K562 (cell line): ENCODE data around the gene RRAGB. TPM values are rescaled to one million over a fixed set of nuclear protein-coding genes. Genes with fewer than 3 reads are reported as not detected.

Experiments used
- ATAC-seq: fragments of 200-7000 bp; cut with Tn5 transposase; 3 replicates; pipeline ENCODE4 v1.9.1; 2020; ENCODE audit warnings: moderate library complexity
- BruUV-seq: library from RNA; stranded (reverse); fragments of 400-500 nt; replicated peaks from 2 replicates; lab custom pipeline; 2021; lab: Mats Ljungman, UMichigan
- CTCF ChIA-PET: fragments of 300-600 bp; formaldehyde crosslinking; extraction: SDS; loops from one replicate; lab custom pipeline; 2021; ENCODE audit warnings: low intra/inter-chr PET ratio; lab: Yijun Ruan, JAX
- POLR2A ChIA-PET: fragments of 300-600, 350-650 bp; sonication (Branson Sonifier 250); formaldehyde crosslinking; extraction: SDS; loops from one replicate; lab custom pipeline; 2021; ENCODE audit warnings: antibody characterized with exemption, inconsistent platforms; lab: Yijun Ruan, JAX
- DNase-seq, 4 experiments: peaks; one replicate each; pipeline versions ENCODE4 v3.0.0 to v3.0.0-alpha.2; 2011 to 2018; ENCODE audit warnings: low spot score in 3 of 4, mixed read lengths in 3 of 4; ENCODE audit errors: extremely low read depth in 1 of 4
- FAIRE-seq: peaks from 2 replicates; lab custom pipeline; 2011; peaks lifted over from hg19 to GRCh38; lab: Jason Lieb, UNC
- H2AFZ ChIP-seq: 2 replicates; pipeline ENCODE4 v1.6.0; 2011; ENCODE audit warnings: low read depth, low read length, control low read depth, inconsistent platforms
- H3K27ac ChIP-seq: fragments of 200-600 bp; 3 replicates; pipeline ENCODE4 v1.8.0; 2011; ENCODE audit warnings: low read depth, mild to moderate bottlenecking, control low read depth, inconsistent platforms, low read length, moderate library complexity, mixed read lengths; ENCODE audit errors: extremely low read depth
- H3K27me3 ChIP-seq, 2 experiments: fragments of 300-600 bp in 1 of 2; 2 replicates in 1 of 2; 3 replicates in 1 of 2; pipeline versions ENCODE4 v1.6.0 to v1.8.0; 2011; ENCODE audit warnings: inconsistent platforms in 2 of 2, low read length in 2 of 2, mild to moderate bottlenecking in 1 of 2, mixed read lengths in 1 of 2, moderate library complexity in 1 of 2; ENCODE audit not compliant: control insufficient read depth in 2 of 2, insufficient read depth in 2 of 2
- H3K36me3 ChIP-seq: fragments of 300-600 bp; 3 replicates; pipeline ENCODE4 v1.8.0; 2011; ENCODE audit warnings: mild to moderate bottlenecking, low read length, inconsistent platforms; ENCODE audit not compliant: control insufficient read depth, insufficient read depth
- H3K4me1 ChIP-seq, 2 experiments: fragments of 200-600 bp in 1 of 2; replicated peaks in 1 of 2; 2 replicates in 1 of 2; 3 replicates in 1 of 2; pipeline versions ENCODE4 v1.5.1 to v1.8.0; 2011; ENCODE audit warnings: inconsistent platforms in 2 of 2, low read length in 2 of 2, mild to moderate bottlenecking in 1 of 2, mixed read lengths in 1 of 2, moderate library complexity in 1 of 2; ENCODE audit not compliant: control insufficient read depth in 2 of 2, insufficient read depth in 2 of 2
- H3K4me2 ChIP-seq: 2 replicates; pipeline ENCODE4 v1.6.1; 2011; ENCODE audit warnings: low read length, control low read depth, inconsistent platforms, mixed read lengths; ENCODE audit not compliant: insufficient read depth
- H3K4me3 ChIP-seq: fragments of 200-600 bp; sonication (generic), shearing (Covaris generic); 2 replicates; pipeline ENCODE4 v1.5.1; 2016; ENCODE audit warnings: control low read depth, inconsistent platforms
- H3K79me2 ChIP-seq: fragments of 200-600 bp; 3 replicates; pipeline ENCODE4 v1.8.0; 2011; ENCODE audit warnings: low read length, inconsistent platforms; ENCODE audit not compliant: control insufficient read depth, insufficient read depth
- H3K9ac ChIP-seq, 2 experiments: 2 replicates each; pipeline versions ENCODE4 v1.6.0 to v1.6.1; 2011; ENCODE audit warnings: low read depth in 2 of 2, low read length in 2 of 2, control low read depth in 1 of 2, inconsistent platforms in 1 of 2, mild to moderate bottlenecking in 1 of 2, mixed read lengths in 1 of 2; ENCODE audit not compliant: insufficient read depth in 1 of 2
- H3K9me1 ChIP-seq: one replicate; pipeline ENCODE4 v1.6.0; 2011; ENCODE audit warnings: inconsistent platforms, mild to moderate bottlenecking, low read length, moderate library complexity; ENCODE audit not compliant: control insufficient read depth, insufficient read depth
- H3K9me3 ChIP-seq: replicated peaks from 2 replicates; pipeline ENCODE4 v1.5.1; 2011; ENCODE audit warnings: low read depth, low read length, inconsistent platforms; ENCODE audit not compliant: control insufficient read depth, insufficient read depth
- H4K20me1 ChIP-seq: replicated peaks from 2 replicates; pipeline ENCODE4 v1.6.1; 2011; ENCODE audit warnings: low read length, inconsistent platforms, mixed read lengths; ENCODE audit not compliant: control insufficient read depth, insufficient read depth
- CREM ChIP-seq: IDR thresholded peaks from 2 replicates; pipeline ENCODE4 v1.6.1; 2014; ENCODE audit warnings: antibody characterized with exemption, low read depth
- PTBP1 ChIP-seq: fragments of 200-400 bp; formaldehyde crosslinking; IDR thresholded peaks from 2 replicates; pipeline ENCODE4 v1.6.1; 2017; ENCODE audit warnings: low read depth, low read length
- RBM25 ChIP-seq: fragments of 200-400 bp; formaldehyde crosslinking; IDR thresholded peaks from 2 replicates; pipeline ENCODE4 v1.6.1; 2018; ENCODE audit warnings: low read length, low read depth, moderate library complexity; ENCODE audit not compliant: severe bottlenecking
- TAF1 ChIP-seq: IDR thresholded peaks from 2 replicates; pipeline ENCODE4 v1.6.1; 2011; ENCODE audit warnings: mild to moderate bottlenecking, low read length, moderate library complexity; ENCODE audit not compliant: insufficient read depth, control insufficient read depth, severe bottlenecking; ENCODE audit errors: extremely low read depth
- TAL1 ChIP-seq: fragments of 450-650 bp; IDR thresholded peaks from 2 replicates; pipeline ENCODE4 v1.6.1; 2016; ENCODE audit warnings: mild to moderate bottlenecking
- TEAD1 ChIP-seq, 2 experiments: fragments of 450-650 bp in 1 of 2; sonication (generic) in 1 of 2; formaldehyde crosslinking; IDR thresholded peaks; 2 replicates each; pipeline versions ENCODE4 v1.4.0 to v1.8.0; 2020 to 2022; ENCODE audit warnings: mild to moderate bottlenecking in 2 of 2, missing genetic modification reagents in 1 of 2
- TRIM24 ChIP-seq, 2 experiments: fragments of 450-650 bp; IDR thresholded peaks; 2 replicates each; pipeline ENCODE4 v1.6.1; 2016
- TSHZ1 ChIP-seq: fragments of 250-450 bp; sonication (Bioruptor Pico); IDR thresholded peaks from 2 replicates; pipeline ENCODE4 v1.4.0; 2020; ENCODE audit warnings: mild to moderate bottlenecking, moderate library complexity
- XRCC4 ChIP-seq: IDR thresholded peaks from one replicate; pipeline ENCODE4 v1.6.1; 2011; ENCODE audit not compliant: insufficient read depth, insufficient read length; ENCODE audit errors: extremely low read depth
- ZFP1 ChIP-seq: fragments of 450-650 bp; formaldehyde crosslinking; IDR thresholded peaks from 2 replicates; pipeline ENCODE4 v1.4.0; 2020; ENCODE audit warnings: mild to moderate bottlenecking, mixed read lengths
- ZNF146 ChIP-seq: IDR thresholded peaks from one replicate; pipeline ENCODE4 v1.6.1; 2018; ENCODE audit warnings: missing compliant biosample characterization; ENCODE audit not compliant: unreplicated experiment
- ZNF639 ChIP-seq, 2 experiments: fragments of 200-800 bp in 1 of 2; sonication (Bioruptor generic) in 1 of 2; sonication (generic) in 1 of 2; formaldehyde crosslinking in 1 of 2; IDR thresholded peaks in 1 of 2; conservative IDR thresholded peaks in 1 of 2; 2 replicates each; pipeline versions ENCODE4 v1.5.0 to v1.6.1; 2016 to 2020; ENCODE audit warnings: missing compliant biosample characterization in 1 of 2, missing genetic modification characterization in 1 of 2, missing genetic modification reagents in 1 of 2
- WGBS: fragments of 100-300 bp; shearing (Covaris generic); methylation state at CpG from one replicate; pipeline ENCODE4 v1.1.6; 2016; ENCODE audit warnings: low coverage, mixed read lengths; ENCODE audit not compliant: insufficient coverage; ENCODE audit errors: missing lambda C conversion rate; 5-methylcytosine and 5-hydroxymethylcytosine counted together
- in situ Hi-C: fragments of 300-500 bp; cut with MboI; formaldehyde crosslinking; loops from 4 replicates; pipeline ENCODE4 v1.15.0; 2018; ENCODE audit warnings: inconsistent platforms, mixed read lengths
- intact Hi-C: fragments of 100-400 bp; cut with micrococcal nuclease; formaldehyde crosslinking; loops from 2 replicates; pipeline ENCODE4 v1.14.2; 2022
- polyA plus RNA-seq, 8 experiments: library from polyadenylated mRNA; depleted of rRNA in 4 of 8; stranded (reverse) in 5 of 8; unstranded in 3 of 8; fragments of >200 nt; fragmentation: Nextera tagmentation in 2 of 8; fragmentation: Illumina TruSeq in 1 of 8; extraction: Ambion mirVana in 2 of 8; extraction: Trizol in 1 of 8; gene quantifications; 2 replicates each; pipeline versions ENCODE4 v1.2.1 to v1.2.3, GENCODE V29; 2011 to 2014; ENCODE audit warnings: inconsistent platforms in 1 of 8, missing spikeins in 1 of 8
- total RNA-seq, 7 experiments: library from RNA; depleted of rRNA in 6 of 7; stranded (reverse); fragments of >200 nt in 6 of 7; fragmentation: Illumina TruSeq in 2 of 7; extraction: Trizol in 2 of 7; gene quantifications; 2 replicates each; pipeline versions ENCODE4 v1.2.1 to v1.2.3, GENCODE V29; 2011 to 2021; ENCODE audit warnings: low replicate concordance in 1 of 7

RRAGB gene
- total and polyA plus RNA-seq, 9 of the 15 experiments (the other 6 are each of a cell fraction or from before 2014, with no cell fraction given), result 5.6 to 15.6 (median 9.1) TPM

- no peak overlapping the region for H2AFZ ChIP-seq
- H3K27ac ChIP-seq, result no peak overlapping the region
- ChIA-PET CTCF (no interaction called here), POLR2A (no interaction called here)
- ATAC-seq (no peak), FAIRE-seq (no peak), DNase-seq (no peak)
- WGBS, result 40% methylated on average over 2 of the region's 2 CpGs
- no peaks in the 10 kb centered on the region for H3K27me3 ChIP-seq
- no peaks in the 10 kb centered on the region for H3K9me1 ChIP-seq
- no peaks in the 10 kb centered on the region for H4K20me1 ChIP-seq
- H3K36me3 ChIP-seq, result no peaks in the 10 kb centered on the region
- H3K9me3 ChIP-seq, result no peaks in the 10 kb centered on the region
- H3K4me2 ChIP-seq, result no peak overlapping the region
- BruUV-seq, result no TSS peak
- no peaks in the 10 kb centered on the region; a peak in 1 of 5 replicates for H3K4me1 ChIP-seq
- no peak for TF ChIP-seq RBM25
- intact Hi-C loops (no loop called here), in situ Hi-C loops (no loop called here)
- no peaks in the 10 kb centered on the region for H3K79me2 ChIP-seq
- H3K4me3 ChIP-seq, result no peak overlapping the region
- H3K9ac ChIP-seq, result no peak overlapping the region
Observed at GRCh38 chrX:55777596-55777995, 60.0 kb downstream of the RRAGB start.

- H3K4me2 ChIP-seq, result no peak overlapping the region
- H3K79me2 ChIP-seq, result no peaks in the 10 kb centered on the region
- ChIA-PET POLR2A (no interaction called here), CTCF (no interaction called here)
- H3K27me3 ChIP-seq, result no peaks in the 10 kb centered on the region
- H3K4me1 ChIP-seq, result no peaks in the 10 kb centered on the region; a peak in 1 of 5 replicates
- no peak for ATAC-seq
- no peak overlapping the region for H3K9ac ChIP-seq
- no peaks in the 10 kb centered on the region for H4K20me1 ChIP-seq
- H3K4me3 ChIP-seq, result no peak overlapping the region
- no peak for DNase-seq
- in situ Hi-C loops (no loop called here), intact Hi-C loops (no loop called here)
- H3K9me1 ChIP-seq, result no peaks in the 10 kb centered on the region
- no peak overlapping the region for H2AFZ ChIP-seq
- BruUV-seq, result no TSS peak
- no peaks in the 10 kb centered on the region for H3K36me3 ChIP-seq
- FAIRE-seq, result no peak
- H3K9me3 ChIP-seq, result no peaks in the 10 kb centered on the region
- H3K27ac ChIP-seq, result no peak overlapping the region
- no peak for TF ChIP-seq CREM
- TF ChIP-seq ZFP1, result no peak
- no peak for TF ChIP-seq TAF1
- no peak for TF ChIP-seq TSHZ1 (CRISPR knock-in tag)
- TF ChIP-seq TAL1, result no peak
- TF ChIP-seq XRCC4, result no peak
- TF ChIP-seq TEAD1 (CRISPR knock-in tag; IDR thresholded peaks at IDR 0.05), result no peak
- no peak for TF ChIP-seq ZNF146 (CRISPR knock-in tag)
- TF ChIP-seq TRIM24 (IDR thresholded peaks at IDR 0.05), result no peak
- no peak for TF ChIP-seq ZNF639 (CRISPR knock-in tag; conservative IDR thresholded peaks at IDR 0.05 in 1 of 2, IDR thresholded peaks at IDR 0.05 in 1 of 2)
- no peak for TF ChIP-seq PTBP1
Observed at GRCh38 chrX:55778322-55778721, 60.8 kb downstream of the RRAGB start.
